SK-N-SH (cell line): ENCODE results near the gene C5orf63. TPM values are rescaled to one million over a fixed set of nuclear protein-coding genes. Genes with fewer than 3 reads are reported as not detected.

Source experiments
- CTCF ChIA-PET: fragments of 300-600, 350-600 bp; formaldehyde crosslinking; extraction: SDS; loops from one replicate; lab custom pipeline; 2021; lab: Yijun Ruan, JAX
- POLR2A ChIA-PET: fragments of 350-600 bp; sonication (Branson Sonifier 250); formaldehyde crosslinking; extraction: SDS; loops from one replicate; lab custom pipeline; 2020; ENCODE audit warnings: antibody characterized with exemption, inconsistent platforms; lab: Yijun Ruan, JAX
- DNase-seq: peaks from one replicate; pipeline ENCODE4 v3.0.0; 2012
- H2AFZ ChIP-seq: fragments of 200-600 bp; sonication (generic); 2 replicates; pipeline ENCODE4 v1.8.1; 2016; ENCODE audit warnings: antibody characterized with exemption, mild to moderate bottlenecking, low read depth
- H3F3A ChIP-seq: fragments of 200-600 bp; sonication (generic); replicated peaks from 2 replicates; pipeline ENCODE3; 2016; ENCODE audit warnings: antibody characterized with exemption, mild to moderate bottlenecking; ENCODE audit not compliant: insufficient read depth
- H3K27ac ChIP-seq, 2 experiments: fragments of 200-500 bp in 1 of 2; fragments of 200-600 bp in 1 of 2; sonication (Bioruptor generic) in 1 of 2; sonication (generic), shearing (Covaris generic) in 1 of 2; 2 replicates each; pipeline versions ENCODE4 v1.5.1 to v1.6.1; 2014 to 2016; ENCODE audit warnings: low read depth in 2 of 2, inconsistent platforms in 1 of 2, low read length in 1 of 2, mild to moderate bottlenecking in 1 of 2, mixed read lengths in 1 of 2
- H3K27me3 ChIP-seq: fragments of 200-600 bp; sonication (generic), shearing (Covaris generic); 2 replicates; pipeline ENCODE4 v1.6.1; 2016; ENCODE audit warnings: mixed run types; ENCODE audit not compliant: insufficient read depth
- H3K36me3 ChIP-seq, 2 experiments: fragments of 200-500 bp in 1 of 2; fragments of 200-600 bp in 1 of 2; sonication (Bioruptor generic) in 1 of 2; sonication (generic) in 1 of 2; replicated peaks in 1 of 2; 2 replicates each; pipeline versions ENCODE3 to v1.5.1; 2014 to 2016; ENCODE audit warnings: low read length in 1 of 2, mild to moderate bottlenecking in 1 of 2; ENCODE audit not compliant: insufficient read depth in 2 of 2, control insufficient read depth in 1 of 2
- H3K4me1 ChIP-seq, 2 experiments: fragments of 200-500 bp in 1 of 2; fragments of 200-600 bp in 1 of 2; sonication (Bioruptor generic) in 1 of 2; sonication (generic), shearing (Covaris generic) in 1 of 2; 2 replicates each; pipeline versions ENCODE4 v1.5.1 to v1.6.1; 2014 to 2016; ENCODE audit warnings: low read depth in 1 of 2, low read length in 1 of 2, mixed run types in 1 of 2; ENCODE audit not compliant: insufficient read depth in 2 of 2, control insufficient read depth in 1 of 2
- H3K4me2 ChIP-seq: fragments of 200-600 bp; sonication (generic), shearing (Covaris generic); 2 replicates; pipeline ENCODE4 v1.6.1; 2017; ENCODE audit warnings: mixed run types
- H3K4me3 ChIP-seq, 2 experiments: fragments of 200-500 bp in 1 of 2; fragments of 200-600 bp in 1 of 2; sonication (Bioruptor generic) in 1 of 2; sonication (generic), shearing (Covaris generic) in 1 of 2; 2 replicates each; pipeline versions ENCODE4 v1.5.1 to v1.8.1; 2014 to 2016; ENCODE audit warnings: low read depth in 2 of 2, inconsistent platforms in 1 of 2, low read length in 1 of 2, mild to moderate bottlenecking in 1 of 2, mixed read lengths in 1 of 2, moderate library complexity in 1 of 2
- H3K79me2 ChIP-seq: fragments of 200-600 bp; sonication (generic); 2 replicates; pipeline ENCODE4 v1.8.1; 2017; ENCODE audit warnings: mild to moderate bottlenecking; ENCODE audit not compliant: insufficient read depth
- H3K9ac ChIP-seq: fragments of 200-600 bp; sonication (generic); 2 replicates; pipeline ENCODE4 v1.6.1; 2017; ENCODE audit warnings: mixed run types
- H3K9me2 ChIP-seq: fragments of 200-600 bp; sonication (generic); 2 replicates; pipeline ENCODE4 v1.6.1; 2017; ENCODE audit warnings: mixed run types
- H3K9me3 ChIP-seq: fragments of 200-600 bp; sonication (generic); 2 replicates; pipeline ENCODE4 v1.6.1; 2017; ENCODE audit warnings: mixed run types, mild to moderate bottlenecking, moderate library complexity
- H4K20me1 ChIP-seq: fragments of 200-600 bp; sonication (generic); 2 replicates; pipeline ENCODE4 v1.6.1; 2017; ENCODE audit warnings: mild to moderate bottlenecking, mixed run types; ENCODE audit not compliant: insufficient read depth
- FOXM1 ChIP-seq: IDR thresholded peaks from 2 replicates; pipeline ENCODE4 v1.4.0; 2012; ENCODE audit warnings: low read depth, mild to moderate bottlenecking
- GATA2 ChIP-seq: sonication (generic); formaldehyde crosslinking; IDR thresholded peaks from 2 replicates; pipeline ENCODE4 v1.5.0; 2020; ENCODE audit warnings: mild to moderate bottlenecking, missing genetic modification reagents
- JUND ChIP-seq: IDR thresholded peaks from 2 replicates; pipeline ENCODE4 v1.4.0; 2012
- NFIC ChIP-seq: IDR thresholded peaks from 2 replicates; pipeline ENCODE4 v1.4.0; 2012; ENCODE audit warnings: borderline replicate concordance
- NRF1 ChIP-seq: IDR thresholded peaks from 2 replicates; pipeline ENCODE4 v1.6.1; 2012; ENCODE audit warnings: low read depth, mild to moderate bottlenecking, low read length
- RCOR1 ChIP-seq: fragments of 150-350 bp; IDR thresholded peaks from 2 replicates; pipeline ENCODE4 v1.6.1; 2017; ENCODE audit warnings: antibody characterized with exemption, low read length
- RFX5 ChIP-seq: IDR thresholded peaks from 2 replicates; pipeline ENCODE4 v1.6.1; 2012; ENCODE audit warnings: mild to moderate bottlenecking, improper control_type of control experiment, low read length
- RXRA ChIP-seq: IDR thresholded peaks from 2 replicates; pipeline ENCODE4 v1.4.0; 2012; ENCODE audit warnings: low read depth, mild to moderate bottlenecking, borderline replicate concordance
- SMC3 ChIP-seq: IDR thresholded peaks from 2 replicates; pipeline ENCODE4 v1.6.1; 2012; ENCODE audit warnings: low read depth, low read length, improper control_type of control experiment
- TCF12 ChIP-seq: IDR thresholded peaks from 2 replicates; pipeline ENCODE4 v1.4.0; 2012
- TEAD4 ChIP-seq: IDR thresholded peaks from 2 replicates; pipeline ENCODE4 v1.4.0; 2012; ENCODE audit warnings: mild to moderate bottlenecking, borderline replicate concordance; ENCODE audit not compliant: insufficient read depth
- YY1 ChIP-seq: IDR thresholded peaks from 2 replicates; pipeline ENCODE4 v1.4.0; 2012; ENCODE audit warnings: low read depth, mild to moderate bottlenecking
- WGBS: methylation state at CpG from one replicate; pipeline ENCODE4 v1.1.6; 2017; ENCODE audit warnings: low lambda C conversion rate; 5-methylcytosine and 5-hydroxymethylcytosine counted together
- polyA plus RNA-seq, 3 experiments: library from polyadenylated mRNA; depleted of rRNA; stranded (reverse); fragments of >200 nt; gene quantifications; 2 replicates each; pipeline ENCODE4 v1.2.3, GENCODE V29; 2012
- TF ChIP-seq, protein P1 (sequence below): fragments of 200-600 bp; sonication (generic); IDR thresholded peaks from 2 replicates; pipeline ENCODE4 v1.6.1; 2017; ENCODE audit warnings: antibody characterized with exemption, mild to moderate bottlenecking, moderate library complexity
- TF ChIP-seq, protein P2 (sequence below): IDR thresholded peaks from 2 replicates; pipeline ENCODE4 v1.4.0; 2012; ENCODE audit warnings: low read depth, borderline replicate concordance
- TF ChIP-seq, protein P3 (sequence below): IDR thresholded peaks from 2 replicates; pipeline ENCODE4 v1.6.1; 2012; ENCODE audit warnings: mild to moderate bottlenecking, low read depth, low read length, moderate library complexity
- TF ChIP-seq, protein P4 (sequence below): fragments of 150-350 bp; IDR thresholded peaks from 2 replicates; pipeline ENCODE4 v1.6.1; 2016; ENCODE audit warnings: mild to moderate bottlenecking, low read depth, low read length
- TF ChIP-seq, protein P5 (sequence below): fragments of 150-350 bp; IDR thresholded peaks from 2 replicates; pipeline ENCODE4 v1.6.1; 2017; ENCODE audit warnings: antibody characterized with exemption, low read length, low read depth, borderline replicate concordance

C5orf63 gene
- polyA plus RNA-seq, 1 of the 3 experiments (the other 2 are of a cell fraction), result 3.6 TPM

DNA sequence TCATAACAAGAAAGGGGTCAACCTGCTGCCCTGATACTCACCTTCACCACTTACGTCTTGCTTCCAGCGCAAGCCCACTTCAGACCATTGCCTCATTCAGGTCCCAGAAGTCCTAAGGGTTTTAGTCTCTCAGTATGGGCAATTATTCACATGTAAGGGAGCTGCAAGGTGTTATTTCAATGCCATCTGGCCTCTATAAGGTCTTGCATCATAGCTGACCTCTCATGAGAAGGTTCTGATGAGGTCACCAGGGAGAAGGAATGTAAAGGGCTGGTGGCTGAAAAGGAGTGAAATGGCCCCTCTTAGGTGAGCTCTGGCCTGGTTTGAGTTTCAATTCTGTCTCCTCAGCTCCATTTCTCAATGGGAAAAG, 41.5 kb downstream of the C5orf63 start:
- Histone ChIP-seq H3K4me2 (peak overlapping the region; percentile 87; the same call in 1 of the 2 replicates), H3K9ac (no peak overlapping the region), H2AFZ (no peak overlapping the region), H3K27me3 (no peaks in the 10 kb centered on the region), H3F3A (no peaks in the 10 kb centered on the region), H3K9me3 (no peaks in the 10 kb centered on the region), H4K20me1 (no peaks in the 10 kb centered on the region), H3K9me2 (no peaks in the 10 kb centered on the region), H3K4me1 (peaks cover 0 to 9% of the 10 kb centered on the region in 2 experiments; a peak in 2 of 4 replicates), H3K36me3 (no peaks in the 10 kb centered on the region), H3K27ac (no peak overlapping the region), H3K79me2 (peaks cover 33% of the 10 kb centered on the region), H3K4me3 (no peak overlapping the region)
- WGBS, result 96% methylated on average over 2 of the region's 2 CpGs
- POLR2A ChIA-PET, result no interaction called here
- no peak for DNase-seq
- TF ChIP-seq TCF12 (no peak), RXRA (no peak)
- CTCF ChIA-PET, result interaction anchor here (0.6 to 1.0 kb wide), 3 partner anchors 12 to 97 kb away, joined by 3 to 4 read pairs (median 3); no protein-coding TSS in a partner anchor

DNA sequence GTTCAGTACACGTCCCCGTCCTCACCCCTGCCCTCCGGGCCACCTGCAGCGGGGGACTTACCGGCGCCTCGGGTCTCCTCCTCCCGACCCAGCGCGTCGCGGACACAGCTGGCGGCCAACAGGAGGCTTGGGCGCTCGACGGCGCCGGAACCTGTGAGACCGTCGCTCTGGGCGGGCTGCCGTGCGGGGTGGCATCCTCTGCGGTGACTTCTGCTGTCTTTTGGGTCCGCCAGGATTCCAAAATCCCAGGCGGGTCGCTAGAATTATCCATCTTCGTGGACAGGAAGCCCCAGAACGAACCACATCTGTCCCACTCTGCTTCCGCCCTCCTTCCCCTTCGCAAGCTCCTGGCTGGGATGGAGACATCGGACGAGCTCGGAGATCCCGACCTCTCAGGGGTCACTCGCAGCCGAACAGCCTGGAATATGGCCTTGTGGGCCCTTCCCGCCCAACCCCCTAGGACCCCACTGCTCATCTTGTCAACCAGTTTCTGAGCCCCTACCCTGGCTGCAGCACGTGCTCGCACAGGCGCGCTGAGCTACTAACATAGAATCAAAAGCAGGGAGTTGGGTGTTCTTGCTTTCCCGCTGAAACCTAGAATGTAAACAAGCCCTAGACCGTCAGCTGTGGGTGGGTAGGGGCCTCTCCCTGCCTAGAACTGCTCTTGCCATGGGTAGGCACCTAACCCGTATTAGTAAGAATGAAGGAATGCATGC, 42.0 kb downstream of the C5orf63 start:
- H3F3A ChIP-seq, result no peaks in the 10 kb centered on the region
- peak overlapping the region; percentile 94 for H2AFZ ChIP-seq
- H3K4me2 ChIP-seq, result peak overlapping the region; percentile 87
- CTCF ChIA-PET, result interaction anchor here (0.6 to 1.2 kb wide), 8 partner anchors 9 to 193 kb away, joined by 3 to 4 read pairs (median 3); no protein-coding TSS in a partner anchor
- H3K27me3 ChIP-seq, result no peaks in the 10 kb centered on the region
- no peaks in the 10 kb centered on the region for H3K9me2 ChIP-seq
- DNase-seq, result no peak
- H3K27ac ChIP-seq, result peak overlapping the region in 1 of 2 experiments; percentile 72; a peak in 3 of 4 replicates
- H4K20me1 ChIP-seq, result no peaks in the 10 kb centered on the region
- peak overlapping the region; percentile 93 to 97 for H3K4me3 ChIP-seq
- WGBS, result 63% methylated on average over 25 of the region's 45 CpGs
- H3K79me2 ChIP-seq, result peaks cover 39% of the 10 kb centered on the region
- peak overlapping the region; percentile 70; the same call in 1 of the 2 replicates for H3K9ac ChIP-seq
- H3K4me1 ChIP-seq, result peaks cover under 1 to 9% of the 10 kb centered on the region in 2 experiments; a peak in 2 of 4 replicates
- no peaks in the 10 kb centered on the region for H3K9me3 ChIP-seq
- POLR2A ChIA-PET, result interaction anchor here (0.6 to 0.9 kb wide), 2 partner anchors 9 to 254 kb away, joined by 3 read pairs; no protein-coding TSS in a partner anchor
- no peaks in the 10 kb centered on the region for H3K36me3 ChIP-seq
- TF ChIP-seq YY1 (no peak), JUND (no peak), NRF1 (no peak), NFIC (no peak), FOXM1 (no peak), RCOR1 (no peak), TEAD4 (no peak), SMC3 (no peak), GATA2 (CRISPR knock-in tag) (no peak), RFX5 (no peak)
- TF ChIP-seq, protein P1, sequence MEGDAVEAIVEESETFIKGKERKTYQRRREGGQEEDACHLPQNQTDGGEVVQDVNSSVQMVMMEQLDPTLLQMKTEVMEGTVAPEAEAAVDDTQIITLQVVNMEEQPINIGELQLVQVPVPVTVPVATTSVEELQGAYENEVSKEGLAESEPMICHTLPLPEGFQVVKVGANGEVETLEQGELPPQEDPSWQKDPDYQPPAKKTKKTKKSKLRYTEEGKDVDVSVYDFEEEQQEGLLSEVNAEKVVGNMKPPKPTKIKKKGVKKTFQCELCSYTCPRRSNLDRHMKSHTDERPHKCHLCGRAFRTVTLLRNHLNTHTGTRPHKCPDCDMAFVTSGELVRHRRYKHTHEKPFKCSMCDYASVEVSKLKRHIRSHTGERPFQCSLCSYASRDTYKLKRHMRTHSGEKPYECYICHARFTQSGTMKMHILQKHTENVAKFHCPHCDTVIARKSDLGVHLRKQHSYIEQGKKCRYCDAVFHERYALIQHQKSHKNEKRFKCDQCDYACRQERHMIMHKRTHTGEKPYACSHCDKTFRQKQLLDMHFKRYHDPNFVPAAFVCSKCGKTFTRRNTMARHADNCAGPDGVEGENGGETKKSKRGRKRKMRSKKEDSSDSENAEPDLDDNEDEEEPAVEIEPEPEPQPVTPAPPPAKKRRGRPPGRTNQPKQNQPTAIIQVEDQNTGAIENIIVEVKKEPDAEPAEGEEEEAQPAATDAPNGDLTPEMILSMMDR, result no peak
- TF ChIP-seq, protein P2, sequence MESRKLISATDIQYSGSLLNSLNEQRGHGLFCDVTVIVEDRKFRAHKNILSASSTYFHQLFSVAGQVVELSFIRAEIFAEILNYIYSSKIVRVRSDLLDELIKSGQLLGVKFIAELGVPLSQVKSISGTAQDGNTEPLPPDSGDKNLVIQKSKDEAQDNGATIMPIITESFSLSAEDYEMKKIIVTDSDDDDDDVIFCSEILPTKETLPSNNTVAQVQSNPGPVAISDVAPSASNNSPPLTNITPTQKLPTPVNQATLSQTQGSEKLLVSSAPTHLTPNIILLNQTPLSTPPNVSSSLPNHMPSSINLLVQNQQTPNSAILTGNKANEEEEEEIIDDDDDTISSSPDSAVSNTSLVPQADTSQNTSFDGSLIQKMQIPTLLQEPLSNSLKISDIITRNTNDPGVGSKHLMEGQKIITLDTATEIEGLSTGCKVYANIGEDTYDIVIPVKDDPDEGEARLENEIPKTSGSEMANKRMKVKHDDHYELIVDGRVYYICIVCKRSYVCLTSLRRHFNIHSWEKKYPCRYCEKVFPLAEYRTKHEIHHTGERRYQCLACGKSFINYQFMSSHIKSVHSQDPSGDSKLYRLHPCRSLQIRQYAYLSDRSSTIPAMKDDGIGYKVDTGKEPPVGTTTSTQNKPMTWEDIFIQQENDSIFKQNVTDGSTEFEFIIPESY, result no peak
- TF ChIP-seq, protein P3, sequence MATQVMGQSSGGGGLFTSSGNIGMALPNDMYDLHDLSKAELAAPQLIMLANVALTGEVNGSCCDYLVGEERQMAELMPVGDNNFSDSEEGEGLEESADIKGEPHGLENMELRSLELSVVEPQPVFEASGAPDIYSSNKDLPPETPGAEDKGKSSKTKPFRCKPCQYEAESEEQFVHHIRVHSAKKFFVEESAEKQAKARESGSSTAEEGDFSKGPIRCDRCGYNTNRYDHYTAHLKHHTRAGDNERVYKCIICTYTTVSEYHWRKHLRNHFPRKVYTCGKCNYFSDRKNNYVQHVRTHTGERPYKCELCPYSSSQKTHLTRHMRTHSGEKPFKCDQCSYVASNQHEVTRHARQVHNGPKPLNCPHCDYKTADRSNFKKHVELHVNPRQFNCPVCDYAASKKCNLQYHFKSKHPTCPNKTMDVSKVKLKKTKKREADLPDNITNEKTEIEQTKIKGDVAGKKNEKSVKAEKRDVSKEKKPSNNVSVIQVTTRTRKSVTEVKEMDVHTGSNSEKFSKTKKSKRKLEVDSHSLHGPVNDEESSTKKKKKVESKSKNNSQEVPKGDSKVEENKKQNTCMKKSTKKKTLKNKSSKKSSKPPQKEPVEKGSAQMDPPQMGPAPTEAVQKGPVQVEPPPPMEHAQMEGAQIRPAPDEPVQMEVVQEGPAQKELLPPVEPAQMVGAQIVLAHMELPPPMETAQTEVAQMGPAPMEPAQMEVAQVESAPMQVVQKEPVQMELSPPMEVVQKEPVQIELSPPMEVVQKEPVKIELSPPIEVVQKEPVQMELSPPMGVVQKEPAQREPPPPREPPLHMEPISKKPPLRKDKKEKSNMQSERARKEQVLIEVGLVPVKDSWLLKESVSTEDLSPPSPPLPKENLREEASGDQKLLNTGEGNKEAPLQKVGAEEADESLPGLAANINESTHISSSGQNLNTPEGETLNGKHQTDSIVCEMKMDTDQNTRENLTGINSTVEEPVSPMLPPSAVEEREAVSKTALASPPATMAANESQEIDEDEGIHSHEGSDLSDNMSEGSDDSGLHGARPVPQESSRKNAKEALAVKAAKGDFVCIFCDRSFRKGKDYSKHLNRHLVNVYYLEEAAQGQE, result no peak
- TF ChIP-seq, protein P4, sequence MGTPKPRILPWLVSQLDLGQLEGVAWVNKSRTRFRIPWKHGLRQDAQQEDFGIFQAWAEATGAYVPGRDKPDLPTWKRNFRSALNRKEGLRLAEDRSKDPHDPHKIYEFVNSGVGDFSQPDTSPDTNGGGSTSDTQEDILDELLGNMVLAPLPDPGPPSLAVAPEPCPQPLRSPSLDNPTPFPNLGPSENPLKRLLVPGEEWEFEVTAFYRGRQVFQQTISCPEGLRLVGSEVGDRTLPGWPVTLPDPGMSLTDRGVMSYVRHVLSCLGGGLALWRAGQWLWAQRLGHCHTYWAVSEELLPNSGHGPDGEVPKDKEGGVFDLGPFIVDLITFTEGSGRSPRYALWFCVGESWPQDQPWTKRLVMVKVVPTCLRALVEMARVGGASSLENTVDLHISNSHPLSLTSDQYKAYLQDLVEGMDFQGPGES, result no peak
- TF ChIP-seq, protein P5, sequence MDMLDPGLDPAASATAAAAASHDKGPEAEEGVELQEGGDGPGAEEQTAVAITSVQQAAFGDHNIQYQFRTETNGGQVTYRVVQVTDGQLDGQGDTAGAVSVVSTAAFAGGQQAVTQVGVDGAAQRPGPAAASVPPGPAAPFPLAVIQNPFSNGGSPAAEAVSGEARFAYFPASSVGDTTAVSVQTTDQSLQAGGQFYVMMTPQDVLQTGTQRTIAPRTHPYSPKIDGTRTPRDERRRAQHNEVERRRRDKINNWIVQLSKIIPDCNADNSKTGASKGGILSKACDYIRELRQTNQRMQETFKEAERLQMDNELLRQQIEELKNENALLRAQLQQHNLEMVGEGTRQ, result no peak
